SU-DHL-6 (cell line): ENCODE results near the gene CTBP1.

Source experiments
- CTCF ChIP-seq: fragments of 200-600 bp; sonication (generic); IDR thresholded peaks from one replicate; pipeline ENCODE4 v1.5.1; 2017; ENCODE audit warnings: antibody characterized with exemption, mild to moderate bottlenecking, low read length, moderate library complexity; ENCODE audit not compliant: insufficient read depth, poor library complexity, severe bottlenecking
- EZH2phosphoT487 ChIP-seq: fragments of 200-600 bp; sonication (generic), shearing (Covaris generic); conservative IDR thresholded peaks from 2 replicates; pipeline ENCODE4 v1.6.1; 2018; ENCODE audit warnings: mild to moderate bottlenecking, antibody characterized with exemption, low read length, moderate library complexity, mixed read lengths

GRCh38 chr4:1234309-1234695 is 14.6 kb downstream of the CTBP1 start:
- TF ChIP-seq CTCF (no peak), EZH2phosphoT487 (no peak)
